Lower leg skin (tissue), 3 donors: ENCODE data around the gene GREB1L.

Source experiments
- CTCF ChIP-seq, 3 donors: fragments of 450-650 bp; IDR thresholded peaks; one replicate each; pipeline ENCODE4 v1.5.1; 2016; ENCODE audit warnings: antibody characterized with exemption in 3 of 3, mild to moderate bottlenecking in 3 of 3, moderate library complexity in 2 of 3
- POLR2A ChIP-seq, 2 donors: fragments of 450-650 bp; IDR thresholded peaks; one replicate each; pipeline ENCODE4 v1.6.1; 2016 to 2017; ENCODE audit warnings: antibody characterized with exemption in 2 of 2, mild to moderate bottlenecking in 1 of 2, moderate library complexity in 1 of 2

GRCh38 chr18:21557607-21558253 is 315.7 kb downstream of the GREB1L start:
- TF ChIP-seq CTCF (IDR thresholded peaks at IDR 0.05) (no peak), POLR2A (IDR thresholded peaks at IDR 0.05) (no peak)
